ENCODE results near the gene WNT11. TPM values are rescaled to one million over a fixed set of nuclear protein-coding genes. Genes with fewer than 3 reads are reported as not detected.

WNT11 gene
- total RNA-seq, 1 donor from 2014 or later, result 1.5 TPM

- Mint-ChIP-seq H3K27me3 (peaks cover 34% of the 10 kb centered on the region), H3K4me3 (ENCODE audit: low read depth) (no peak overlapping the region), H3K36me3 (ENCODE audit: insufficient read depth) (no peaks in the 10 kb centered on the region), H3K9me3 (ENCODE audit: low read depth) (no peaks in the 10 kb centered on the region), H3K27ac (no peak overlapping the region), H3K4me1 (ENCODE audit: low read depth) (peaks cover 11% of the 10 kb centered on the region)
- TF ChIP-seq CTCF (IDR thresholded peaks at IDR 0.05; ENCODE audit: unreplicated experiment), result no peak
- no peak for DNase-seq (ENCODE audit: low spot score, unreplicated experiment)
These were observed 56.2 kb downstream of the WNT11 start for GRCh38 chr11:76150141-76150540.

- no peak for TF ChIP-seq CTCF (IDR thresholded peaks at IDR 0.05; ENCODE audit: unreplicated experiment)
- H3K27ac Mint-ChIP-seq, result no peak overlapping the region
These were observed 56.6 kb downstream of the WNT11 start for GRCh38 chr11:76149713-76150112.

GRCh38 chr11:76148941-76149613 is 57.2 kb downstream of the WNT11 start:
- no peak for TF ChIP-seq CTCF (IDR thresholded peaks at IDR 0.05; ENCODE audit: unreplicated experiment)
- peaks cover 11% of the 10 kb centered on the region for H3K4me1 Mint-ChIP-seq (ENCODE audit: low read depth)
- no peaks in the 10 kb centered on the region for H3K36me3 Mint-ChIP-seq (ENCODE audit: insufficient read depth)
- peak overlapping the region; percentile 43 for H3K27ac Mint-ChIP-seq
- H3K4me3 Mint-ChIP-seq (ENCODE audit: low read depth), result no peak overlapping the region
- DNase-seq (ENCODE audit: low spot score, unreplicated experiment), result no peak
- H3K27me3 Mint-ChIP-seq, result peaks cover 25% of the 10 kb centered on the region
- H3K9me3 Mint-ChIP-seq (ENCODE audit: low read depth), result no peaks in the 10 kb centered on the region

More at GRCh38 chr11:76149713-76150112, 56.6 kb downstream of the WNT11 start:
- Mint-ChIP-seq H3K27me3 (peaks cover 32% of the 10 kb centered on the region), H3K9me3 (ENCODE audit: low read depth) (no peaks in the 10 kb centered on the region), H3K4me1 (ENCODE audit: low read depth) (peaks cover 11% of the 10 kb centered on the region), H3K4me3 (ENCODE audit: low read depth) (no peak overlapping the region), H3K36me3 (ENCODE audit: insufficient read depth) (no peaks in the 10 kb centered on the region)
- DNase-seq (ENCODE audit: low spot score, unreplicated experiment), result no peak

- Mint-ChIP-seq H3K27ac (no peak overlapping the region), H3K27me3 (peaks cover 17% of the 10 kb centered on the region), H3K4me1 (ENCODE audit: low read depth) (peaks cover 9% of the 10 kb centered on the region), H3K9me3 (ENCODE audit: low read depth) (no peaks in the 10 kb centered on the region), H3K4me3 (ENCODE audit: low read depth) (no peak overlapping the region), H3K36me3 (ENCODE audit: insufficient read depth) (no peaks in the 10 kb centered on the region)
- no peak for DNase-seq (ENCODE audit: low spot score, unreplicated experiment)
- no peak for TF ChIP-seq CTCF (IDR thresholded peaks at IDR 0.05; ENCODE audit: unreplicated experiment)
These were observed 58.1 kb downstream of the WNT11 start for GRCh38 chr11:76148231-76148630.

GRCh38 chr11:76147106-76147740 is 59.1 kb downstream of the WNT11 start:
- no peak for DNase-seq (ENCODE audit: low spot score, unreplicated experiment)
- TF ChIP-seq CTCF (IDR thresholded peaks at IDR 0.05; ENCODE audit: unreplicated experiment), result no peak
- Mint-ChIP-seq H3K9me3 (ENCODE audit: low read depth) (no peaks in the 10 kb centered on the region), H3K4me3 (ENCODE audit: low read depth) (no peak overlapping the region), H3K27me3 (peaks cover 9% of the 10 kb centered on the region), H3K4me1 (ENCODE audit: low read depth) (peaks cover 4% of the 10 kb centered on the region), H3K27ac (no peak overlapping the region), H3K36me3 (ENCODE audit: insufficient read depth) (peaks cover 3% of the 10 kb centered on the region)

Data from progenitor cell of endocrine pancreas (in vitro differentiated cells).